Subcutaneous adipose tissue (tissue), 4 donors: ENCODE data around the gene EEF1AKMT1. TPM values are rescaled to one million over a fixed set of nuclear protein-coding genes. Genes with fewer than 3 reads are reported as not detected.

Experiments
- total RNA-seq, 4 donors: library from RNA; depleted of rRNA; stranded (reverse); fragments of >200 nt; gene quantifications; one replicate each; pipeline ENCODE4 v1.1.0, GENCODE V29; 2016
- TF ChIP-seq, protein P1 (sequence below): fragments of 450-650 bp; IDR thresholded peaks from one replicate; pipeline ENCODE4 v1.5.1; 2016; ENCODE audit warnings: low read depth, mild to moderate bottlenecking, control low read depth, antibody characterized with exemption, moderate library complexity

Gene EEF1AKMT1
- total RNA-seq, 4 donors from 2014 or later, result 8.1 to 26.9 (median 9.1) TPM

DNA sequence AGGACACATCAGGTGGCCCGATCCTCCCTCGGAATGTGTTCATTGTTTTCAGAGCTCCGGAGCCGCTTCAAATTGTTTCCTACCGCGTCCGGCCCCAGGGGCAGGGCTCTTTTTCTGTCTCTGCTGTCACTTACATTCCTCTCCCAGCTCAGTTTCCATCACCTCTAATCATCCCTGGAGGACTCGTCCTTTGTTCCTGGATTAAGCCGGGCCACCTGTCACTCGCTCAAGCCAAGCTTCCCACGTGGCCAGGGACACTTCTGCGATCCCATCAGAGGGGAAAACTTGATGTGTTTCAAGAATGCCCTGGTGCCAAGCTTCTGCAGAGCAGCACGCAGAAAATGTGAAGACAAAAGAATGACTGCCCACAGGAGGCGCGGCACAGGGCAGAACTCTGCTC lies 56.8 kb downstream of the EEF1AKMT1 start:
- TF ChIP-seq, protein P1, sequence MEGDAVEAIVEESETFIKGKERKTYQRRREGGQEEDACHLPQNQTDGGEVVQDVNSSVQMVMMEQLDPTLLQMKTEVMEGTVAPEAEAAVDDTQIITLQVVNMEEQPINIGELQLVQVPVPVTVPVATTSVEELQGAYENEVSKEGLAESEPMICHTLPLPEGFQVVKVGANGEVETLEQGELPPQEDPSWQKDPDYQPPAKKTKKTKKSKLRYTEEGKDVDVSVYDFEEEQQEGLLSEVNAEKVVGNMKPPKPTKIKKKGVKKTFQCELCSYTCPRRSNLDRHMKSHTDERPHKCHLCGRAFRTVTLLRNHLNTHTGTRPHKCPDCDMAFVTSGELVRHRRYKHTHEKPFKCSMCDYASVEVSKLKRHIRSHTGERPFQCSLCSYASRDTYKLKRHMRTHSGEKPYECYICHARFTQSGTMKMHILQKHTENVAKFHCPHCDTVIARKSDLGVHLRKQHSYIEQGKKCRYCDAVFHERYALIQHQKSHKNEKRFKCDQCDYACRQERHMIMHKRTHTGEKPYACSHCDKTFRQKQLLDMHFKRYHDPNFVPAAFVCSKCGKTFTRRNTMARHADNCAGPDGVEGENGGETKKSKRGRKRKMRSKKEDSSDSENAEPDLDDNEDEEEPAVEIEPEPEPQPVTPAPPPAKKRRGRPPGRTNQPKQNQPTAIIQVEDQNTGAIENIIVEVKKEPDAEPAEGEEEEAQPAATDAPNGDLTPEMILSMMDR, result no peak

DNA sequence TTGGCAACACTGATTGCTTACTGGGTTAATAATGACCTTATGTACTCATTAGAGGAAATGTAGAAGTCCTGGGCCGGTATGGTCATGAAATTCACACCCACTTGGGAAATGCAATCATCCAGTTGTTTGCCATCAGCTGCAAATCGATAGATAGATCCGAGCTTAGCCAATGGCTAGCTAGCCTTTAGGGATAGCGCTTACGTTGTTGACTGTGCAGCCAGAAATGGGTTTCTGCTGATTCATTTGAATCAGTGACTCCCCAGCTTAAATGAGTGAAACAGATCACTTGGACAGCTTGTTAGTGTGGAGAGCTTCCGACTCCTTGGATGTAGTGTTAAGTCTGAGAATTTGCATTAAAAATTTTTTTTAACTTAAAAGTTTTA lies 58.4 kb downstream of the EEF1AKMT1 start:
- TF ChIP-seq, protein P1, result no peak

DNA sequence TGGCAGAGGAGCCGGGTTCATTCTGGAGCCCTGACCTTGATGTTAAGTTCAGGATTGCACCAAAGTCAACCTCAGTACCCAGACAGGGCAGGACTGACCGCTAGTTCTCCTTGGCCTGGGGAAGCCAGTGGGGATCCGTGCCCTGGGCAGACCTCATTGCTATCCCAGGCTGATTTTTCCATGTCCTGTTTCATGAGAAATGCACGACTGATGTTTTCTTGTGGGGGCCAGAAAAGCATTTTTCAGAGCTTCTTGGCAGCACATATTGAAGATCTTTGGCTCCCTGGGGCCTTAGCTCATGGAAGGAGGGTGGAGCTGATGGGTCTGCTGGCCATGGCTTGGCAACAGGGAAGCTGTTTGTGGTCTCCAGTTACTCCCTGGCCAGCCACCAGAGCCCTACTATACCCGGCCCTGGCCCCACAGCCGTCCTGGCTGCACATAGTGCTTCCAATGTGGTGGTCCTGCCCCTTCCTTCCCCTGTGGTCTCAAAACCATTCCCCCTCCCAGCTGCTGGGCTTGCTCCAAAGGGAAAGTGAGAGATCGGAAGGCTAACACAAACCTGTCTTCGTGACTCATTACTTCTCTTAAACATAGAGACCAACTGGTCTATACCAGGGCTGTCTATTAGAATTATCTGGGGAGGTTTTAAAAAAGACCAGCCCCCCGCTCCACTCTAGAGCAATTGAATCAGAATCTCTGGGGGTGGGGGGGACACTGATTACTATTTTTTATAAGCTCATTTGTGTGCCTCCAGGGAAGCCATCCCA lies 59.0 kb downstream of the EEF1AKMT1 start:
- TF ChIP-seq, protein P1, result no peak

DNA sequence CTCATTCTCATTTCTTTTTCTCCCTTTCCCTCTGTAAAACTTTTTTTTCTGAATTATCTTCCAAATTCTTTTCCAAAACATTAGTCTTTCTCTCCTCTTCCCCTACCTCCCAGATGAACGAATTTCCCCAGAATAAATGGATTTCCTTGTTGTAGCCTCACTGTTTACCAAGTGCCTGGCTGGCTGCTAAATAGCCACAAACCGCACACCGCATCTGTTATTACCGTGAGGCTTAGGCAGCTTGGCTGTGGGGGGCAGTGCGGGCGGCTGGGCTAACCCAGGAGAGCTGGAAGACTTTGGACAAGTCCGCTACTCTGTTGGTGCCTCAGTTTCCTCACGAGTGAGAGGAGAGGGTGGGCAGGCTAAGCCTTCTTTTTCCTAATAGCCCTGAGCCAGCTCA lies 59.6 kb downstream of the EEF1AKMT1 start:
- TF ChIP-seq, protein P1, result no peak

DNA sequence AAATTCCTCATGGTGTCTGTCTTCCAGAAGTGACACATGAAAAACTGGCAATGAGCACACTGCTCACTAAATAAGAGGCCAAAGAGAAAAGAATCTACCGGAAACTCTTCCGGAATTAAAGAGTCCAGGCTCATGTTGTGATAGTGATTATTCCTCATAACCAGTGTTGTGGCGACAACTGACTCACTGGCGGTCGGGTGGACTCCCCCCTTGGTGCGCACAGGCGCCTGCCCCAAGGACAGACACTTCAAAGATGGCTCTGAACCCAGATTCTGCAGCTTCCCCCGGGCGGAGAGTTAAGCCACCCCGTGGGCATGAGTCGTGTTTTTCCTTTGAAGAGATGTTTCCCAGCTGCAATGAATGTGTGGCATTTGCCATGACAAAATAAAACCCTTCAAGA lies 60.0 kb downstream of the EEF1AKMT1 start:
- TF ChIP-seq, protein P1, result no peak

DNA sequence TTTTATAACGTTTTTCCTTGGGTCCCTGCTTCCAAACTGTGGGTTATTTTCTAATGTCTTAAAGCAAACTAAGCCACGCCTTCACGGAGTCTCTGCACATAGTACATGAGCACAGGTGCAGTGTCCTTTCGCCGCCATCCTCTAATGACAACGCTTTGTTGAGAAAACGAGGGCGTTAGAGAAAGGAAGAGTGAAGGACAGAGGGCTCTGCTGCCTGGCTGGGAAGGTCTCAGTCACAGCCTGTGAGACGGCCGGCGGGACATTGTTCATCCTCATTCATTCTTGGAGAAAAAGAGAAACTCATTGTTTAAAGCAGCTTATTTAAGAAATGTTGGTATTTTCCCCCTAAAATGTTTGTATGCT lies 60.8 kb downstream of the EEF1AKMT1 start:
- TF ChIP-seq, protein P1, result no peak

DNA sequence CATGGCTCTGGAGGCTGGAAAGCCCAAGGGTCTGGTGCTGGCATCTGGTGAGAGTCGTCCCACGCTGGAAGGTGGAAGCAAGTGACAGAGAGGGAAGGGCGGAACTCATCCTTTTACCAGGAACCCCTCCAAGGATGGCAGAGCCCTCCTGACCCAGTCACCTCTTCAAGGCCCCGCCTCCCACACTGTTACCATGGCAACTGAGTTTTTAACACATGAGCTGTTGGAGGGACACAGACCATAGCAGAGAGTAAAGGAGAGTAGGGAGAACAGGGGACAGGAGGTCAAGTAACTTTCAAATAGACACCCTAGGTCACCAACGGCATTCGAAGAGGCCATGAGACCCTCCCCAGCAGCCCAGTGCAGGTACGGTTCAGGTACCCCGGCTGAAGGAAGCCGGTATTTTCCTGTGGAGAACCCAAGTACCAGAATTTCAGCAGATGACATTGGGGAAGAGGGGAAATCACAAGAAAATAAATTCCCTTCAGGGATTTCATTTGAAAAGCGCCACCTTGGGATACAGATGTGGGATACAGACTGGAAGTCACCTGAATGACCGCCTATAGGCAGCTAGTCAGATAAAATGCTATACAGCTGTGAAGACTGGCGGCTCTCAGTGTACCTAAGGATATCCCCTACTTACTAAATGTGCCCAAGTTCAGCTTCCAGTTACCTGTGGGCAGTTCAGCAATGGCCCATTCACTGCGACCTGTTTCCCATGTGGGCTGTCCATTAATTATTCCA lies 62.3 kb downstream of the EEF1AKMT1 start:
- TF ChIP-seq, protein P1, result no peak
